Keratinocyte (primary cell): ENCODE data around the gene YJU2.

ENCODE experiments used
- CTCF ChIP-seq, 3 experiments: IDR thresholded peaks in 1 of 3; conservative IDR thresholded peaks in 1 of 3; optimal IDR thresholded peaks in 1 of 3; 2 replicates in 2 of 3; 3 replicates in 1 of 3; pipeline versions ENCODE3 to v1.5.1; 2011; ENCODE audit warnings: low read length in 3 of 3, mild to moderate bottlenecking in 3 of 3, moderate library complexity in 2 of 3, control low read depth in 1 of 3, inconsistent platforms in 1 of 3; ENCODE audit not compliant: insufficient read depth in 2 of 3; ENCODE audit errors: extremely low read depth in 1 of 3
- EZH2 ChIP-seq: IDR thresholded peaks from one replicate; pipeline ENCODE4 v1.6.1; 2012; ENCODE audit warnings: inconsistent platforms, mild to moderate bottlenecking, low read length, moderate library complexity

DNA sequence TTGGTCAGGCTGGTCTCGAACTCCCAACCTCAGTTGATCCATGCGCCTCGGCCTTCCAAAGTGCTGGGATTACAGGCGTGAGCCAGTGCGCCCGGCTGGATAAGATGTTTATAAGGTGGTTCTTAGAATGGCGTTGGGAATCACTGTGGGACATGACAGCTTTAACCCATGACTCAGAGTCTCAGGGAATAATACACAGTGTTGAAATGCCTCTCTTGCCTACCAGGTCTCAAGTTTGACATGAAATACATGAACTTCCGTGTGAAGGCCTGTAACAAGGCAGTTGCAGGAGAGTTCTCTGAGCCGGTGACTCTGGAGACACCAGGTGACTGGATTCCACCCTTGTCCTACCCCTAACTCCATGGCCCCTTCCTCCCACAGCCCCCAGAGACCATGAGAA lies 70.1 kb downstream of the YJU2 start:
- TF ChIP-seq CTCF (optimal IDR thresholded peaks at IDR 0.05 in 1 of 3, IDR thresholded peaks at IDR 0.05 in 1 of 3, conservative IDR thresholded peaks at IDR 0.05 in 1 of 3; ENCODE audit: extremely low read depth in 1 of 3, insufficient read depth in 2 of 3, low read length in 3 of 3) (no peak), EZH2 (no peak)
